Measurements from ENCODE around the gene UCK2.

UCK2 gene

DNA sequence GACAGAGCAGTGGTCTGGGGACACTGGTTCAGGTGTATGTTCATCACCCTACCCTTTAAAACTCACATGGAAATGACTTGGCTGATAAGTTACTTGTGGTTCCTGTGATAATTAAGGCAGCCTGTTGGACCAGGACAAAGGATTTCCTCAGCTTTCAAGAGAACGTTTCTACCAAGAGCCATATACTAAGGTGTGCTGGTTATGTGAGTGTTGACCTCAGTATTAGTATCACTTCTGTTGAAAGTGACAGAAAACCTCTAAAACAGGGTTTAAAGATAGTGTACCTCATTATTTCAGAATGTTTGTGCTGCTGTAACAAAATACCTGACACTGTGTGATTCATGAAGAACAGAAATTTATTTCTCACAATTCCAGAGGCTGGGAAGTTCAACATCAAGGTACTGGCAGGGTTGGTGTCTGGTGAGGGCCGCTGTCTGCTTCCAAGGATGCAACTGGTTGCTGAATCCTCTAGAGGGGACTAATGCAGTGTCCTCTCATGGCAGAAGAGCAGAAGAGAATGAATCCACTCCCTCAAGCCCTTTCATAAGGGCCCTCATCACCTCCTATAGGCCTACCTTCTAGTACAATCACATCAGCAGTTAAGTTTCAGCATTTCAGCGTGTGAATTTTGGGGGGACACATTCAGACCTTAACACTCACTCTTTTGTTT lies 54.9 kb downstream of the UCK2 start:
- H3K27ac ChIP-seq (replicated peaks): peak overlapping the region; percentile 25
- TF ChIP-seq, protein P1, sequence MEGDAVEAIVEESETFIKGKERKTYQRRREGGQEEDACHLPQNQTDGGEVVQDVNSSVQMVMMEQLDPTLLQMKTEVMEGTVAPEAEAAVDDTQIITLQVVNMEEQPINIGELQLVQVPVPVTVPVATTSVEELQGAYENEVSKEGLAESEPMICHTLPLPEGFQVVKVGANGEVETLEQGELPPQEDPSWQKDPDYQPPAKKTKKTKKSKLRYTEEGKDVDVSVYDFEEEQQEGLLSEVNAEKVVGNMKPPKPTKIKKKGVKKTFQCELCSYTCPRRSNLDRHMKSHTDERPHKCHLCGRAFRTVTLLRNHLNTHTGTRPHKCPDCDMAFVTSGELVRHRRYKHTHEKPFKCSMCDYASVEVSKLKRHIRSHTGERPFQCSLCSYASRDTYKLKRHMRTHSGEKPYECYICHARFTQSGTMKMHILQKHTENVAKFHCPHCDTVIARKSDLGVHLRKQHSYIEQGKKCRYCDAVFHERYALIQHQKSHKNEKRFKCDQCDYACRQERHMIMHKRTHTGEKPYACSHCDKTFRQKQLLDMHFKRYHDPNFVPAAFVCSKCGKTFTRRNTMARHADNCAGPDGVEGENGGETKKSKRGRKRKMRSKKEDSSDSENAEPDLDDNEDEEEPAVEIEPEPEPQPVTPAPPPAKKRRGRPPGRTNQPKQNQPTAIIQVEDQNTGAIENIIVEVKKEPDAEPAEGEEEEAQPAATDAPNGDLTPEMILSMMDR (IDR thresholded peaks at IDR 0.05; ENCODE audit: insufficient read depth, low read length): no peak
- TF ChIP-seq, protein P2, sequence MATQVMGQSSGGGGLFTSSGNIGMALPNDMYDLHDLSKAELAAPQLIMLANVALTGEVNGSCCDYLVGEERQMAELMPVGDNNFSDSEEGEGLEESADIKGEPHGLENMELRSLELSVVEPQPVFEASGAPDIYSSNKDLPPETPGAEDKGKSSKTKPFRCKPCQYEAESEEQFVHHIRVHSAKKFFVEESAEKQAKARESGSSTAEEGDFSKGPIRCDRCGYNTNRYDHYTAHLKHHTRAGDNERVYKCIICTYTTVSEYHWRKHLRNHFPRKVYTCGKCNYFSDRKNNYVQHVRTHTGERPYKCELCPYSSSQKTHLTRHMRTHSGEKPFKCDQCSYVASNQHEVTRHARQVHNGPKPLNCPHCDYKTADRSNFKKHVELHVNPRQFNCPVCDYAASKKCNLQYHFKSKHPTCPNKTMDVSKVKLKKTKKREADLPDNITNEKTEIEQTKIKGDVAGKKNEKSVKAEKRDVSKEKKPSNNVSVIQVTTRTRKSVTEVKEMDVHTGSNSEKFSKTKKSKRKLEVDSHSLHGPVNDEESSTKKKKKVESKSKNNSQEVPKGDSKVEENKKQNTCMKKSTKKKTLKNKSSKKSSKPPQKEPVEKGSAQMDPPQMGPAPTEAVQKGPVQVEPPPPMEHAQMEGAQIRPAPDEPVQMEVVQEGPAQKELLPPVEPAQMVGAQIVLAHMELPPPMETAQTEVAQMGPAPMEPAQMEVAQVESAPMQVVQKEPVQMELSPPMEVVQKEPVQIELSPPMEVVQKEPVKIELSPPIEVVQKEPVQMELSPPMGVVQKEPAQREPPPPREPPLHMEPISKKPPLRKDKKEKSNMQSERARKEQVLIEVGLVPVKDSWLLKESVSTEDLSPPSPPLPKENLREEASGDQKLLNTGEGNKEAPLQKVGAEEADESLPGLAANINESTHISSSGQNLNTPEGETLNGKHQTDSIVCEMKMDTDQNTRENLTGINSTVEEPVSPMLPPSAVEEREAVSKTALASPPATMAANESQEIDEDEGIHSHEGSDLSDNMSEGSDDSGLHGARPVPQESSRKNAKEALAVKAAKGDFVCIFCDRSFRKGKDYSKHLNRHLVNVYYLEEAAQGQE (IDR thresholded peaks at IDR 0.05; ENCODE audit: insufficient replicate concordance, low read depth): no peak
- TF ChIP-seq SPI1 (IDR thresholded peaks at IDR 0.05; ENCODE audit: borderline replicate concordance, low read depth) (no peak), GABPA (IDR thresholded peaks at IDR 0.05; ENCODE audit: low read depth) (no peak), POLR2AphosphoS5 (IDR thresholded peaks at IDR 0.05; ENCODE audit: low read depth) (no peak)
- no peak for DNase-seq (ENCODE audit: low read depth in 1 of 2, low spot score in 1 of 2)
- H3K27me3 ChIP-seq (ENCODE audit: insufficient read depth, poor library complexity, severe bottlenecking): no peaks in the 10 kb centered on the region
- no peak overlapping the region for H3K4me3 ChIP-seq (replicated peaks; ENCODE audit: insufficient read depth, low read length)

GRCh38 chr1:165883056-165883455 lies 55.6 kb downstream of the UCK2 start:
- TF ChIP-seq SPI1 (IDR thresholded peaks at IDR 0.05; ENCODE audit: borderline replicate concordance, low read depth) (peak; percentile 45; the same call in 1 of the 2 replicates), GABPA (IDR thresholded peaks at IDR 0.05; ENCODE audit: low read depth) (no peak)
- H3K4me3 ChIP-seq (replicated peaks; ENCODE audit: insufficient read depth, low read length): no peak overlapping the region
- DNase-seq (ENCODE audit: low read depth in 1 of 2, low spot score in 1 of 2): peak; percentile 31 to 56
- peak overlapping the region; percentile 63 for H3K27ac ChIP-seq (replicated peaks)
- no peaks in the 10 kb centered on the region for H3K27me3 ChIP-seq (ENCODE audit: insufficient read depth, poor library complexity, severe bottlenecking)

DNA sequence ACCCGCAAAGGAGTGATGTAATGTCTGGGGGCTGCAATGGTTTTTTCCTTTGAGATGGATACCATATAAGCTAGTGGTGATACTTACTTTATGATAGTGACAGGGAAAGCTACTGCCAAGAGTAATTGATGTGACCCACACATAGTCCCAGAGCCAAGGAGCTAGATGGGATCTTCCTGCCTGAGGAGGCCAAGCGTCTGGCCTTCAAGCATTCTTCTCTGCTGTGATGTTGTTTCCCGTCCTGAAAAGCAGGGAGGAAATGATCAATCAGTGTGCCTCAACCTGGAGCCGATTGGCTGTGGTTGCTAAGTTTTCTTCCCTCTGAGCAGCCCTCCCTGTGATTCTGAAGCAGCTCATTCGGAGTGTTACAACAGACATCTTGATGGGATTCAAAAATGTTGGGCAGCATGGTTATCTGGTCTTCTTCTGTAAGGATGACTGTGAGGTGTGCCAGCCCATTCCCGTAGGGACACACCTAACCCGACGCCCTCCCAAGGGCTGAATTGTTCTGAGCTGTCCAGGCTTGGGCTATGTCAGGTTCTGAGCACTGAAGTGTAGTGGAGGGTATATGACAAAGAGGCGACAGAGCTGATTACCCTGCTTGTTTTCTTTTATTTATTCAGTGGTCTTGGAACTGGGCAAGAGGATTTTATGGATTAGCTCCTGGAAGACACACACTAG lies 56.7 kb downstream of the UCK2 start:
- Histone ChIP-seq H3K4me3 (replicated peaks; ENCODE audit: insufficient read depth, low read length) (no peak overlapping the region), H3K27me3 (ENCODE audit: insufficient read depth, poor library complexity, severe bottlenecking) (no peaks in the 10 kb centered on the region), H3K27ac (replicated peaks) (peak overlapping the region; percentile 63)
- DNase-seq (ENCODE audit: low read depth in 1 of 2, low spot score in 1 of 2): no peak
- no peak for TF ChIP-seq SPI1 (IDR thresholded peaks at IDR 0.05; ENCODE audit: borderline replicate concordance, low read depth)
- 0 out of 2 replicates have a peak, but pooled peaks have one; percentile 16 for TF ChIP-seq POLR2AphosphoS5 (IDR thresholded peaks at IDR 0.05; ENCODE audit: low read depth)

GRCh38 chr1:165884690-165885304 lies 57.4 kb downstream of the UCK2 start:
- no peak overlapping the region for H3K4me3 ChIP-seq (replicated peaks; ENCODE audit: insufficient read depth, low read length)
- H3K27ac ChIP-seq (replicated peaks): peak overlapping the region; percentile 63
- H3K27me3 ChIP-seq (ENCODE audit: insufficient read depth, poor library complexity, severe bottlenecking): no peaks in the 10 kb centered on the region
- TF ChIP-seq GABPA (IDR thresholded peaks at IDR 0.05; ENCODE audit: low read depth) (no peak), POLR2AphosphoS5 (IDR thresholded peaks at IDR 0.05; ENCODE audit: low read depth) (0 out of 2 replicates have a peak, but pooled peaks have one; percentile 50), SPI1 (IDR thresholded peaks at IDR 0.05; ENCODE audit: borderline replicate concordance, low read depth) (peak; percentile 32; the same call in 1 of the 2 replicates)
- TF ChIP-seq, protein P1 (IDR thresholded peaks at IDR 0.05; ENCODE audit: insufficient read depth, low read length): no peak
- TF ChIP-seq, protein P2 (IDR thresholded peaks at IDR 0.05; ENCODE audit: insufficient replicate concordance, low read depth): no peak
- DNase-seq (ENCODE audit: low read depth in 1 of 2, low spot score in 1 of 2): peak; percentile 29 to 80
